Parathyroid adenoma (tissue), 2 donors: ENCODE results near the gene DGCR2.

Experiments used
- H2AFZ ChIP-seq: fragments of 300-600 bp; sonication (generic); one replicate; pipeline ENCODE4 v1.7.0; 2017; ENCODE audit warnings: antibody characterized with exemption, mild to moderate bottlenecking
- H3K27ac ChIP-seq: fragments of 300-600 bp; sonication (generic); one replicate; pipeline ENCODE4 v1.7.0; 2017
- H3K27me3 ChIP-seq: fragments of 300-600 bp; sonication (generic); one replicate; pipeline ENCODE4 v1.7.0; 2017; ENCODE audit warnings: low read length; ENCODE audit not compliant: control insufficient read depth, insufficient read depth
- H3K36me3 ChIP-seq: fragments of 300-600 bp; sonication (generic); one replicate; pipeline ENCODE4 v1.7.0; 2017; ENCODE audit warnings: low read length; ENCODE audit not compliant: control insufficient read depth, insufficient read depth
- H3K4me1 ChIP-seq: fragments of 300-600 bp; sonication (generic); one replicate; pipeline ENCODE4 v1.7.0; 2017; ENCODE audit warnings: control low read depth
- H3K4me2 ChIP-seq: fragments of 300-600 bp; sonication (generic); one replicate; pipeline ENCODE4 v1.7.0; 2017; ENCODE audit warnings: low read length
- H3K4me3 ChIP-seq: fragments of 300-600 bp; sonication (generic); one replicate; pipeline ENCODE4 v1.7.0; 2017; ENCODE audit warnings: low read depth, low read length
- H3K79me2 ChIP-seq: fragments of 300-600 bp; sonication (generic); one replicate; pipeline ENCODE4 v1.7.0; 2017; ENCODE audit warnings: control low read depth
- H3K9ac ChIP-seq: fragments of 300-600 bp; sonication (generic); one replicate; pipeline ENCODE4 v1.7.0; 2017; ENCODE audit warnings: mild to moderate bottlenecking
- H3K9me3 ChIP-seq: fragments of 300-600 bp; sonication (generic); one replicate; pipeline ENCODE4 v1.7.0; 2017; ENCODE audit warnings: low read length; ENCODE audit not compliant: control insufficient read depth
- TF ChIP-seq, protein P1 (sequence below): fragments of 300-600 bp; sonication (generic); IDR thresholded peaks from one replicate; pipeline ENCODE4 v1.7.0; 2017; ENCODE audit warnings: antibody characterized with exemption, mild to moderate bottlenecking
- donor health status: primary hyperparathyroidism.

The DGCR2 gene

DNA sequence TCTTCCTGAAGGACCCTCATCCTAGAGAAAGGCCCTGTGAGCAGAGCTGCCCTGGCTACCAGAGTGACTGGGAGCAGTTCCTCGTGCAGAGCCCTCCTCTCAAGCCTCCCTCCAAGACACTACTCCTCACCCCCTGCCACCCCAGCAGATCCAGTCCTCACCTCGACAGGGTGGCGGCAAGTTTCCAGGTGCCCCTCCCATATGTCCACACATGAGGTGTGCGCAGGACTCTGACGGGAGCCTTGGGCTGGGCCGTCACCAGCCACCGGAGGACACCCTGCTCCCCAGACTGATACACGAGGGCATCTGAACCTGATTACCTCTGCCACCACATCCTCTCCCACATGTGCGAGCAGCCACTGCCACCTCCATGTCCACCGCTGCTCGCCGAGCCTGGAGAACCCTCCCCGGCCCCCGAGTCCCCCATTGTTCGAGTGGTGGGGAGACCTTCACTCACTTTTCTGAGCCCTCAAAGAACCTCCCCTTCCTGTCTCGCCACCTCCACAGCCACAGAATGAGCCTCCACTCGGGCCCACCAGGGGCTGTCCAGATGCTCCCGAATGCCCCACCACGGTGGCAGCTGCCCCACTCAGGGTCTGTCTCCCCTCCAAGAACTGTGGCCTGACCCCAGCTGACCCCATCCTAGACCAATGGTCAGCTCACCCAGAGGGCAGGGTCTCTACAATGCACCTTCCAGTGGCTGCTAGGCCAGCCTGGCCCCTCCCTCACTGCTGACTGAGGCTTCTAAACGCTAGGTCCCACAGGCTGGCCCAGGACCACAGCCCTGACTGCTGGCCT, 62.5 kb downstream of the DGCR2 start:
- Histone ChIP-seq H3K4me2 (no peak overlapping the region), H3K9ac (no peak overlapping the region), H3K9me3 (no peaks in the 10 kb centered on the region), H3K27ac (no peak overlapping the region), H3K36me3 (no peaks in the 10 kb centered on the region), H3K4me3 (no peak overlapping the region), H3K4me1 (no peaks in the 10 kb centered on the region), H3K27me3 (no peaks in the 10 kb centered on the region), H3K79me2 (no peaks in the 10 kb centered on the region), H2AFZ (no peak overlapping the region)
- TF ChIP-seq, protein P1, sequence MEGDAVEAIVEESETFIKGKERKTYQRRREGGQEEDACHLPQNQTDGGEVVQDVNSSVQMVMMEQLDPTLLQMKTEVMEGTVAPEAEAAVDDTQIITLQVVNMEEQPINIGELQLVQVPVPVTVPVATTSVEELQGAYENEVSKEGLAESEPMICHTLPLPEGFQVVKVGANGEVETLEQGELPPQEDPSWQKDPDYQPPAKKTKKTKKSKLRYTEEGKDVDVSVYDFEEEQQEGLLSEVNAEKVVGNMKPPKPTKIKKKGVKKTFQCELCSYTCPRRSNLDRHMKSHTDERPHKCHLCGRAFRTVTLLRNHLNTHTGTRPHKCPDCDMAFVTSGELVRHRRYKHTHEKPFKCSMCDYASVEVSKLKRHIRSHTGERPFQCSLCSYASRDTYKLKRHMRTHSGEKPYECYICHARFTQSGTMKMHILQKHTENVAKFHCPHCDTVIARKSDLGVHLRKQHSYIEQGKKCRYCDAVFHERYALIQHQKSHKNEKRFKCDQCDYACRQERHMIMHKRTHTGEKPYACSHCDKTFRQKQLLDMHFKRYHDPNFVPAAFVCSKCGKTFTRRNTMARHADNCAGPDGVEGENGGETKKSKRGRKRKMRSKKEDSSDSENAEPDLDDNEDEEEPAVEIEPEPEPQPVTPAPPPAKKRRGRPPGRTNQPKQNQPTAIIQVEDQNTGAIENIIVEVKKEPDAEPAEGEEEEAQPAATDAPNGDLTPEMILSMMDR, result no peak

DNA sequence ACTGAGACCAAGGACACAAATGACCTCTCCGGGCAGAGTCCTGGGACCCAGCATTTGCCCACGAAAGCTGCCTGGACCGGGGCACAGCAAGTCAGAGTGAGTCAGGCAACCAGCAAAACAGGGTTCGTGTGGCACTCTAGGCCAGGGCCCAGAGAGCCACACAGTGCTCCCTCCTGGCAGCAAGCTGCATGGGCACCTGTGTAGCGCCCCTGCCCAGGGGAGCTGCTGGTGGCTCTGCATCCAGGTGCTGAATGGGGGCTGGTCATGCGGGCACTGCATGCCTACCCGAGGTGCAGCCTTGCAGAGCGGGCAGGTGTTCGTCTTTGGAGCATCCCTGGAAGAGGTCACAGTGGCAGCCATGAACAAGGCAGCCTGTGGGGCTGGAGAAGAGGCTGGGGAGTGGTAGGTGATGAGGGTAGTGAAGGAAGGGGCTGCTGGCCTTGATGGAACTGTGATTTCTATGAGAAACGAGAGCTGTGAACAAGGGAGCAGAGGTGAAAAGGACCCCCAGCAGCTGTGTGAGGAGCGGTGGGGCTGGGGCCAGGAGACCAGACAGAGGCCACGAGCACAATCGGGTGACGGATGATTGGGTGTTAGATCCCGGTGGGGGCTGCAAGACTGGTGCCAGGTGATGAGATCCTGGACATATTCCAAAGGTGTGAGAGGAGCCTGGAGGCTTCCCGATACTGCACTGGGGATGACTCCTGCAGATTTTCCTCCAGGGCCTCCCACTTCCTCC, 63.3 kb downstream of the DGCR2 start:
- Histone ChIP-seq H3K4me1 (no peaks in the 10 kb centered on the region), H3K4me2 (no peak overlapping the region), H3K27me3 (no peaks in the 10 kb centered on the region), H3K9me3 (no peaks in the 10 kb centered on the region), H3K79me2 (no peaks in the 10 kb centered on the region), H3K9ac (no peak overlapping the region), H3K27ac (no peak overlapping the region), H2AFZ (no peak overlapping the region), H3K36me3 (no peaks in the 10 kb centered on the region), H3K4me3 (no peak overlapping the region)
- TF ChIP-seq, protein P1, result no peak

DNA sequence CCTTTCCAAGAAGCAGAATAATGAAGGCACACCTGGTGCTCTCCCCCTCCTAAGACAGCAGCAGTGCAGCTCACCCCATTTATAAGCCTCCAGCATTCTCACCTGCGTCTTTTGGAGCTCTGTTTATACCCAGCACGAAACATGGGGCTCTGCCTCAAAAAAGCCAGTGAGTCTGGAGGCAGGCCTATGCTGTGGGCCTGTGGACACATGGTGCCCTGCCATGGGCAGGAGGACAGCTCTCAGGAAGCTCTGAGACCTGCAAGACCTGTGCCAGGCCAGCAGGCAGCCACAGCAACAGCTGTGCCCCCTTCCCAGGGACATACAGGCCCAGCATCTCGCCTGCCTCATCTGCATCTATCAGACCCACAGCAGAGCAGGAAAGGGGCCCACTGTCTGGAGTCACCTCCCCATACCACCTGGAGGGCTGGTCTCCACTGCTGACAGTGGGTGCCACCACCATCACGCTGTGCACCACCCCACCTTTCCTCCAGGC, 64.2 kb downstream of the DGCR2 start:
- Histone ChIP-seq H3K4me3 (no peak overlapping the region), H3K4me2 (no peak overlapping the region), H2AFZ (no peak overlapping the region), H3K4me1 (no peaks in the 10 kb centered on the region), H3K27ac (no peak overlapping the region), H3K27me3 (no peaks in the 10 kb centered on the region), H3K79me2 (no peaks in the 10 kb centered on the region), H3K36me3 (no peaks in the 10 kb centered on the region), H3K9ac (no peak overlapping the region), H3K9me3 (no peaks in the 10 kb centered on the region)
- TF ChIP-seq, protein P1, result no peak

DNA sequence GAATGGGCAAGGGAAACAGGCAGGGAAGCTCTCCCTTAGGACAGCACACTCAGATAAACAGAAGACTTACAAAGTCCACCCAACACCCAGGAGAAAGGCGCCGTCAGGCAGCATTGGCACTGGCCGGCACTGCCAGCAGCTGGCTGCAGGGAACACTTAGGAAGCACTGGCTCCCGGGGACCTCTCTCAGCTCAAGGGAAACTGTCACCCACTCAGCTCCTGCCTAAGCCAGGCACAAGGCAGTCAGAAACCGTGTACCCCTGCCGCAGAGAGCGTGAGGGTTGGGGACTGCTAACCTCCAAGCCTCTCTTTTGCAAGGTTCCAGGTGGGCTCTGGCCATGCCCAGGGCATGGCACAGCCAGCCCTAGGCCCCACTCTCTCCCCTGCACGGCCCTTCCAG, 64.7 kb downstream of the DGCR2 start:
- H3K79me2 ChIP-seq, result no peaks in the 10 kb centered on the region
- no peaks in the 10 kb centered on the region for H3K4me1 ChIP-seq
- H2AFZ ChIP-seq, result no peak overlapping the region
- H3K4me2 ChIP-seq, result no peak overlapping the region
- H3K4me3 ChIP-seq, result no peak overlapping the region
- H3K9ac ChIP-seq, result no peak overlapping the region
- no peaks in the 10 kb centered on the region for H3K27me3 ChIP-seq
- no peaks in the 10 kb centered on the region for H3K36me3 ChIP-seq
- no peak overlapping the region for H3K27ac ChIP-seq
- H3K9me3 ChIP-seq, result no peaks in the 10 kb centered on the region
- TF ChIP-seq, protein P1, result no peak
